Esophagus muscularis mucosa (tissue), 4 donors: ENCODE data around the gene TMEM132E.

Experiments
- EP300 ChIP-seq: sonication (generic); formaldehyde crosslinking; IDR thresholded peaks from one replicate; pipeline ENCODE4 v1.6.1; 2017; ENCODE audit warnings: antibody characterized with exemption
- POLR2A ChIP-seq: fragments of 450-650 bp; IDR thresholded peaks from one replicate; pipeline ENCODE4 v1.6.1; 2017; ENCODE audit warnings: antibody characterized with exemption, moderate library complexity, mild to moderate bottlenecking, low read depth
- POLR2AphosphoS5 ChIP-seq, 2 donors: sonication (generic); formaldehyde crosslinking; IDR thresholded peaks; one replicate each; pipeline ENCODE4 v1.6.1; 2017; ENCODE audit warnings: antibody characterized with exemption in 2 of 2
- TF ChIP-seq, protein P1 (sequence below), 3 experiments: fragments of 200-600 bp in 2 of 3; fragments of 450-650 bp in 1 of 3; sonication (generic) in 2 of 3; IDR thresholded peaks; one replicate each; pipeline ENCODE4 v1.5.1; 2017 to 2019; ENCODE audit warnings: antibody characterized with exemption in 3 of 3, mild to moderate bottlenecking in 2 of 3, moderate library complexity in 1 of 3

- TF ChIP-seq EP300, result no peak
- no peak for TF ChIP-seq POLR2A
- TF ChIP-seq, protein P1, sequence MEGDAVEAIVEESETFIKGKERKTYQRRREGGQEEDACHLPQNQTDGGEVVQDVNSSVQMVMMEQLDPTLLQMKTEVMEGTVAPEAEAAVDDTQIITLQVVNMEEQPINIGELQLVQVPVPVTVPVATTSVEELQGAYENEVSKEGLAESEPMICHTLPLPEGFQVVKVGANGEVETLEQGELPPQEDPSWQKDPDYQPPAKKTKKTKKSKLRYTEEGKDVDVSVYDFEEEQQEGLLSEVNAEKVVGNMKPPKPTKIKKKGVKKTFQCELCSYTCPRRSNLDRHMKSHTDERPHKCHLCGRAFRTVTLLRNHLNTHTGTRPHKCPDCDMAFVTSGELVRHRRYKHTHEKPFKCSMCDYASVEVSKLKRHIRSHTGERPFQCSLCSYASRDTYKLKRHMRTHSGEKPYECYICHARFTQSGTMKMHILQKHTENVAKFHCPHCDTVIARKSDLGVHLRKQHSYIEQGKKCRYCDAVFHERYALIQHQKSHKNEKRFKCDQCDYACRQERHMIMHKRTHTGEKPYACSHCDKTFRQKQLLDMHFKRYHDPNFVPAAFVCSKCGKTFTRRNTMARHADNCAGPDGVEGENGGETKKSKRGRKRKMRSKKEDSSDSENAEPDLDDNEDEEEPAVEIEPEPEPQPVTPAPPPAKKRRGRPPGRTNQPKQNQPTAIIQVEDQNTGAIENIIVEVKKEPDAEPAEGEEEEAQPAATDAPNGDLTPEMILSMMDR (IDR thresholded peaks at IDR 0.05), result no peak
- no peak for TF ChIP-seq POLR2AphosphoS5 (IDR thresholded peaks at IDR 0.05)
Measured at GRCh38 chr17:34638526-34639260, 59.3 kb downstream of the TMEM132E start.
